OCI-M2 (cell line): Measurements from ENCODE around the gene COL4A2.

Experiments used
- DNase-seq: peaks from one replicate; lab custom pipeline; 2025; ENCODE audit not compliant: unreplicated experiment; lab: John Stamatoyannopoulos, UW

Gene COL4A2

DNA sequence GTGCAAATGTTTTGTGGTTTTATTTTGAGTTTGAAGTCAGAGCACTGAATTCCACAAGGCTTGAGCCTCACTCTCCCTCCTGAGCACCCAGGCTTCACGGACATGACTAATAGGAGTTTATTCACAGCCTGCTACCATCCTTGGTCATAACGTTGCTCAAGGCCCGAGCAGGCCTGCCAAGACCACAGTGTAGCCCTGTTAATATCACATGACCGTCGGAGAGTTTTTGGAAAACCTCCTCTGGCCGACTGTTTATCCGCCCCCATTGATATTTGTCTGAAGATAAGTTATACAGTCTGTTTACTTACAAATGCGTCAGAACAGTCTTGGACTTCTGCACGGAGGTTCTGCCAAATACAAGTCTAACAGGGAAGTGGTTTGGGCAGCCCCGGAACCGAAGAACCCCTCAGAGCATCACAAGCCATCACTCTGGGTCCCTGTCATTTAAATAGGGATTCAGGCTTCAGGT, 89.9 kb downstream of the COL4A2 start:
- DNase-seq = no peak

DNA sequence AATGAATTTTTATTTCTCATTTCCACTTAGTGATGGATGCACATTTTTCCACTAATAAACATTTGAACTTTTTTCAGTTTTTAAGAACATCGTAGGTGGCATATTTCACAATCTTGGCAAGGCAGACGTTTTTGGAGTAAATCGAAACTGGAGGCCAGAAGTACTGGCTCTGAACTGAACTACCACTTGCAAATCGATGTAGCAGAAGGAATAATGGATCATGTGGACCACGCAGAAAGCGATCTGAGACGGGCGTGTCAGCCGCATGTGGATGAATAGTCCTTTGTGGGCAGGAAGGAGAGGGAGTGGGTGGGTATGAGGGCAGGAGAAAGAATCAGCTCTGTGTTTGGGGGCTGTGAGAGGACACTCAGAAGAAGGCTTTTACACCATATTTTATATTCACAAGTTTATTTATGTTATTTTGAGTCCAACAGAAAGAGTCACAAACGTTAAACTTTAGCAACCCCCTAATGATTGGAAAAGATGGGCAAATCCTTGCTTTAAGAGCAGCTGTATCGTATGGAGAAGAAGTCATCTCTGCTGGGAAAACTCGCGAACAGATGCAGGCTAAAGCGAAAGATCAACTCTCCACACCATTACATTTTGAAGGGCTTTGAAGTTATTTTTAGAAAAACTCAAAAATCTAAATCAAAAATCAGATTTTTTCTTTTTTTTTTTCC, 90.5 kb downstream of the COL4A2 start:
- no peak for DNase-seq

DNA sequence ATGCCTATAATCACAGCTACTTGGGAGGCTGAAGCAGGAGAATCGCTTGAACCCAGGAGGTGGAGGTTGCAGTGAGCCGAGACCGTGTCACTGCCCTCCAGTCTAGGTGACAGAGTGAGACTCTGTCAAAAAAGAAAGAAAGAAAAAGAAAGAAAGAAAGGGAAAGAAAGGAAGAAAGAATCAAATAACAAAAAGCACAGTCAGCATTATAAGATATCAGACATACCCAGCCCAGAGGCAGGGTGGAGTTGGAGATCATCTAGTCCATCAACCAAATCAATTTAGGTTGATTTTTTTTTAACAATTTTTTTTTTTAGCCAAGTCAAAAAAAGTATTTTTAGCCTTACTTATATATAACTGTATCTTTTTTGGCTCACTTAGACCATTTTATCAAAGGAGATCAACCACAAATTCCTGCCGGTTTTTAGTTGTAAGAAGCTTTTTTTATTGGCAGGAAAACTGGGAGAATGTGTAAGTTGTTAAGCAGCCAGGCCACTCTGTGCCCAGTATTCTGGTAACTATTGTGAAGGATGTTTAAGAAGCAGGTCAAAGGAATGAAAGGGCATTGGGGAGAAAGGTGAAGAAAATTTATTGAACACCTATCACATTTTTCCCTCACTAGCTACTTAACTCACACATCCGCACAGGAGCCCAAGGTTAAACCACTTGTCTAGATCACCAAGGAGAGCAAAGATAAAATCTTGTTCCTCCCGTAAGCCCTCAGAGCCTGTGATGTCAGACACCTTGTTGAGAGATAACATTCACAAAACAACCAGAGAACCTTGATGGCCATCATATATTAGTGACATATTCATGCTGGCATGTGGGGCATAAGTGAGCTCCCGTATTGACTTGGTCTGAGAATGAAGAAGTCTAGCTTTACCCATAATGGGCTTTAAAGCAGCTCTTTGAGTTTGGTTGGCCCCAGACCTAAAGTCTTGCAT, 91.8 kb downstream of the COL4A2 start:
- DNase-seq = no peak

DNA sequence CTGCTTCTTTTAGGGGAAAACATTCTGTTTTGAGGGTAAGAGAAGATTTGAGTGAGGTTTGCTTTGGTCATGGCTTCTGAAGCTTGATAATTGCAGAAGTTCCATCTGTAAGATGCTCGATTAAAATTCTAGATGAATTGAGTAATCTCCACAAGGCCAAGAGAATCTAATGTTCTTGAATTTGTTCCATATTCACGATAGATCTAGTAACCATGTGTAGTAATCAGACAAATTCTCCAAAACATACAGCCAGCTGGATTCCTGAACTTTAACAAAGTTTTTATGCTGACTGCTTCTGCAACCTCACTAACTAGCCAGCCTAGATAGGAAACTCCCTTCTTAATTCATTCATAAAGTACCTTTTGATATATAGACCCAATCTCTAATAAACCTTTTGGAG, 92.7 kb downstream of the COL4A2 start:
- no peak for DNase-seq

DNA sequence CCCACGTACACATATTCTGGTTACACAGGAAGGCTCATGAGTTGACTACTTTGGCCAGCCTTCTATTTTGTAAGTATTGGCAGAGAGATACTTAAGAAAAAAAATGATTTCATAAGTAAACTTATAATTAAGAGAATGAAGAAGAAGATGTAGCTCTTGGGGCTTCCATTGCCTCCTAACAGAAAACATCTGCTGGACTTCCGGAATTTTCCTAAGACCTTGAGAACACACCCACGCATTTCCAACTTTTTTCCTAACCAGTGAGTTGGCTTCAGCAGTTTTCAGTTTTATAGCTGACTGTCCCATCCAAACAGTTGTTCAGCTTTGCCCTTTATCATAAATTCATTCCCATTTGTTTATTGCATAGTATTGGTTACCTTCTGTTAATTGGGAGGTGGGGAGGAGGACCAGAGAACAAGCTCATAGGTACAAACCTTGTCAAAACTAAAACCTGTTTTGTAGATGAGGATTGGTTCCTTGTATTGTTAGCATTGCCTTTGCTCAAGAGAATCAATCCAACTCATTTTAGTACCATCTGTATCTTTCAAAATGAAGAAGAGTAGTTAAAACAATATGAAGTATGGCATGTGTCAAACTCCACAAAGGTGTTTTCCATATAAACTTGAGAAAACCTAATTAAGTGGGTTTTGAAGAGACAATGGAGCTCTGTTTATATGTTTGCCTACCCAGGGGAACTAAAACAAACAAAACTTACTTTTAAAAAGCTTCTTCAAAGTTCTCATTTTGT, 93.9 kb downstream of the COL4A2 start:
- DNase-seq = no peak

DNA sequence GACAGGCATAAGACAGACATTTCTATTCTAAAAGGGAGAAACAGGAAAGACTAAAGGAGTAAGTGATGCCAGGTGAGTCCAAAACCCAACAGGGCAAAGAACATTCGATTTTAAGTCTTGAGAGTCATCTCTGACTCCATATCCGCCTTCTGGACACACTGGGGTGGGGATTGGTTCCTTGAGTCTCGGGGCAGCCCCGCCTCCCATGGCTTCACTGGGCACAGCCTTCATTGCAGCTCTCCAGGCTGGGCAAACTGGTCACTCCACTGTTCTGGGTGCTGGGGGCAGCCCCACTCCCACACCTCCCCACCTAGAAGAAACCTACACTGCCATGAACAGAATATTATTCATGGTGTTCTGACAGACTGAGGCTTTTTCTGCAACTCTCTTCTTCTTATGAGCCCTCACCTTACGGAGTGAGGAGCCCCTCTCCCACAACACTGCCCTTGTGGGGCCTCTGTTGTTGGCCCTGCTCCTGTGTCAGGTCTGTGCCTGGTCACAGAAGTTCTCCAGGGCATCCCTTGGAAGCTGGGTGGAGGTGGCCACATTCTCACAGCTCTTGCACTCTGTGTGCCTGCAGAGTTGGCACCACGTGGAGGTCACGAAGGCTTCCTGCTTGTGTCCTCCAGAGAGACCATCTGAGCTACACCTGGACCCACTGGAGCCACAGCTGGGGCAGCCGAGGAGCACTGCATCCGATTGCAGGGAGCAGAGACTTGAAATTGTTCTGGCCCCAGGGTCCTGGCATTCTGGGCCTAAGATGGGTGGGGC, 95.4 kb downstream of the COL4A2 start:
- no peak for DNase-seq

DNA sequence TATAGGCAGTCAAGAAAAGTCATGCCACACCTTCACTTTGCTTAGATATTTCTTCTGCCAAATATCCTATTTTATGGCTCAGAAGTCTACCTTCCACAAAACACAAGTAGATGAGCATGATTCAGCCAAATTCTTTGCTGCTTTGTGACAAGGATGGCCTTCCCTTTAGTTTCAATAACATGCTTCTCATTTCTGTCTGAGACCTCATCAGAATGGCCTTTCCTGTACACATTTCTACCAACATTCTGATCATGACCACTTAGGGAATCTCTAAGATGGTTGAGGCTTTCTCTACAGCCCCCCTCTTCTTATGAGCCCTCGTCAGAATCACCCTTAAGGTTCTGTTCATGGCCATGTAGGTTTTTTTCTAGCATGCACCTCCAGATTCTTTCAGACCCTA, 96.2 kb downstream of the COL4A2 start:
- DNase-seq = no peak

DNA sequence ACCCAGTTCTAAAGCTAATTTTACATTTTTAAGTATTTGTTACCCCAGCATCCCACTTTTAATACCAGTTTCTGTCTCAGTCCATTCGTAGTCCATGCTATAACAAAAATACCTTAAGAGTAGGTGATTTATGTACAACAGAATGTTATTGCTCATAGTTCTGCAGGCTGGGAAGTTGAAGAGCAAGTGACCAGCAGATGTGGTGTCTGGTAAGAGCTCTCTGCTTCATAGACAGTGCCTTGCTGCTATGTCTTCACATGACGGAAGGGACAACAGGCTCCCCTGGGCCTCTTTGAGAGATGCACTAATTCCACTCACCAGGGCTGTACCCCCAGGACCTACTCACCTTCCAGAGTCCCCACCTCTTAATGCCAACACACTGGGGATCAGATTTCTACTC, 96.6 kb downstream of the COL4A2 start:
- DNase-seq = no peak

DNA sequence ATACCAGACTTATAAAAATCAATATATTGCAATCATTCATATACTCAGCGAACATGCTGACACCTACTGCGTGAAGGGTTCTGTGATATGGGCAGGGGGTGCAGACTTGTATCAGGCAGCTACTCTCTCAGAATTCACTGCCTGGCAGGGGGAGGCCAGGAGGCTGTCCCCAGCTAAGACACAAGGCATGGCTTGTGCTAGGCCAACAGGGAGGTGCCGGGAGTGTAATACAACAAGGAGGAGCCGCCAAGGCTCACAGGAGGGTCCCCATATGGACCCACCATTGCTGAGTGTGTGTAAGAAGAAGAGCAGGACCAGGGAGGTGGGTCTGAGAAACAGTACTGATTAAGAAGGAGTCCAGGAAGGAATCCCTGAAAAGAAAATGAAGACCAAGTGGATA, 97.2 kb downstream of the COL4A2 start:
- DNase-seq = no peak

DNA sequence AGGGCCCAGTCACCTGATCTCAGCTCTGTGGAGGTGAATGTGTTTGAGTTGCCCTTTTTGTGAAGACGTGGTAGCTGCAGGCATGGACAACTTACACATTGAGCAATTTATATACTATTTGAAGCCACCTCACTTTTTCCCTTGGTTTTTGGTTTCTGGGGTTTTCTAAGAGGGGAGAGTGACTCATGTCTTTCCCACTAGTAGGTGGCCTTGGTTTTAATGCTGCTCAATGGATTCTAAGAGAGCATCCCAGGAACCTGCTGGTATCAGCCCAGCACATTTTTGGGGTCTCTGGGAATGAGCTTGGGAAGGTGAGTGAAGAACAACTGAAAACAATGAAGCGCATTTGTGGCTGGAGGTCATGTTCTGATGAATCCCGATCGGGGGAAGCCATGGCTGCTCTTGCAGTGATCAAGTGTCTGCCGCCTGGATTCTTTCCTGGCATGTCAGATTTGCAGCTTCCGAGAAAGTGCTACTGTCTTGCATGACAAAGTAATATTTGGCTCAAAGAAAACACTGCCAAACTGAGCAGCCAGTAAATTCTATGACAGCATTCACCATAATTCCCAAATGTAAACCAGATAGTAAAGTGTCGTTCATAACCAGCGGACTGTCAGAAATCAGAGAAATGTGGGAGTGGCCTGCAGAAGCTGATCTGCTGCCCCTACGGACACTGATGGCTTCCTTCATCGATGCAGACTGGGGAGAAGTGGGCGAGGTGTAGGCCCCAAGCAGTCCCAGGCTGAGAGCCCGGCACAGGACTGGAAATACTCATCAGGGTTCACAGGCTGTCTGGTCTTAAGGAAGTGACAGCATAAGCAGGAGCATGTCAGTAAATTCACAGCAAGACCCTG, 98.7 kb downstream of the COL4A2 start:
- no peak for DNase-seq

DNA sequence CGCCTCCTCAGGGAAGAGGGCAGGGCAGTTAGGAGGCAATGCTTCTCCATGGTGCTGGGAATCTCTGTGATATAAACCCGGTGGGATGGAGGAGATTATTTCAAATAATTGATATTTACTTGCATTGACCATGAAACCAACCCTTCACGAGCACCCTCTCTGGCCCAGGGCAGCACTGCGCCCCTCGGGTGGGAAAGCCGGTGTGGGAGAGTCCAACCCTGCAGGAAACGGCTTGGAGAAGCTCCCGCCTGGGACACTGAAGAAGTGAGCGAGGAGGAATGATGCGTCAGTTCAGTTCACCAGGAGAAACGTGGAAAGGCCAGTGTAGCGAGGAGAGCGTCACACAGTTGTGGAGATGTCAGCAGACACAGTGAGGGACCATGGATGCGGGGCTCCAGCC, 99.9 kb downstream of the COL4A2 start:
- DNase-seq = no peak

DNA sequence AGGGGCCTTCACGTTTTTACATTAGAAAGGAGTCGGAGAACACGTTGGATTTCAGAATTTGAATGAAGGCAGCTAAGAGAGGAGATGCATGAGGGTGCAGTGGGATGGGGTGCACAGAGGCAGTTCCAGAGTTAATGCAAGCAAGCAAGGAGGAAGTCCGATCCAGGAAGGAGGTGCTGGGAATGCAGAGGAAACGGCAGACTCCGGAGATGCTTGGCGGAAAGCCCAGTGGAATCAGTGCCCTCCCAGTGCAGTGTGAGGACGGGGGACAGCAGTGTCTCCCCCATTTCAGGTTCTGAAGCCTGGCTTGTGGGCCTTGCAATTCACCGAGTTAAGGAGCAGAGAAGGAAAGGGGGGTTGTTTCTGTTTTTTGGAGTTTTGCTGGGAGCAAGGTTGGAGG, 100.4 kb downstream of the COL4A2 start:
- DNase-seq = no peak

DNA sequence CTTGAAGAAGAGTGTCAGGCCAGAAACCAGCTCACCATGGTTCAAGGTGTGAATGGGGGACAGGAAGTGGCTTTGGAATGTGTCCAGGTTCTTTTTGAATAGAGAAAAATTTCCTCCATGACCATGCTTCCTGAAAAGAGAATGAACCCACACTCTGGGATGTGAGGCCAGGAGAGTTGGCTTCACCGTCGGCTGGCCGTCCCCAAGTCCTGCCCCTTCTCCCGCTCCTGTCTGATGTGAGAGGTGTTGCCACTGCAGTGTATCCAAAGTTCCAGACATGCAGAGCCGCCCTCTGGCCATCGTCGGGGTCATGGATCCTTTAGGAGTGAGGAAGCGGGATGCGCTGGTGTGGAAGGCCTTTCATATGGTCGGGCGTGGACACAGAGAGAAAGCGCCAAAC, 101.2 kb downstream of the COL4A2 start:
- no peak for DNase-seq

DNA sequence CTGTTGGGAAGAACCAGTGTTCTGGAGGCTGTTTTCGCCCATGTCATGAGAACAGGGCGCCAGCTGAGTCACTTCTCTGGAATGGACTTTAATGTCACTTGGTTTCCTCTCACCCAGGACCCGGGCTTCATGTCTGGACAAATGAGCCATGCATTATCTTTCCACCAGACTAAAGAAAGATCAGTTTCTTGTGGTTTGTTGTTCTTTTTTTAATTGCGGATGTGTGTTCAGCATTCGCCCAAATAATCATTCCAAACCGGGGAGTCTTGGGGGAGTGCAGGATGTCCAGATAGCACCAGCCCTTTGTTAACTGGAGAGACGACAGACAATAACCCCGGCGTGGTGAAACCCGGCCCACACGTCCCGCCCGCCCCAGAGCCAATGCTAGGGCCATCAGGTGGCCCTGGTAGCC, 102.5 kb downstream of the COL4A2 start:
- no peak for DNase-seq

DNA sequence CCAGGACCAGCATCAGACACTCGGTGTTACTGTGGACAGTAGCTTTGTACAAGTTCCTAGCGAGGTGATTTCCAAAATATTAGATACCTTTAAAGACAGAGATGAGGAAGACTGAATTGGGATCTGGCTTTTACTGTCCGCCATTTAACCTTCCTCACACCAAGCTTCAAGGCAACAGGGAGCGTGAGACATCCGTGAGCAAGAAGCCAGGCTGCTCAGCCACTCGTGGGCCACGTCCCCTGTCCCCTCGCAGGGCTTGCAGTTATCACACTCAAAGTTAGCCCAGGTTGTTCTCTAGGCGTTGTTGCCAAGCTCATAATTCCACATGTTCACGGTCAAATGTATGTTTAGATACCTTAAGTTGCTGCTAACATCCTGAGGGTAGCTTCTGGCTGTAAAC, 102.9 kb downstream of the COL4A2 start:
- no peak for DNase-seq

DNA sequence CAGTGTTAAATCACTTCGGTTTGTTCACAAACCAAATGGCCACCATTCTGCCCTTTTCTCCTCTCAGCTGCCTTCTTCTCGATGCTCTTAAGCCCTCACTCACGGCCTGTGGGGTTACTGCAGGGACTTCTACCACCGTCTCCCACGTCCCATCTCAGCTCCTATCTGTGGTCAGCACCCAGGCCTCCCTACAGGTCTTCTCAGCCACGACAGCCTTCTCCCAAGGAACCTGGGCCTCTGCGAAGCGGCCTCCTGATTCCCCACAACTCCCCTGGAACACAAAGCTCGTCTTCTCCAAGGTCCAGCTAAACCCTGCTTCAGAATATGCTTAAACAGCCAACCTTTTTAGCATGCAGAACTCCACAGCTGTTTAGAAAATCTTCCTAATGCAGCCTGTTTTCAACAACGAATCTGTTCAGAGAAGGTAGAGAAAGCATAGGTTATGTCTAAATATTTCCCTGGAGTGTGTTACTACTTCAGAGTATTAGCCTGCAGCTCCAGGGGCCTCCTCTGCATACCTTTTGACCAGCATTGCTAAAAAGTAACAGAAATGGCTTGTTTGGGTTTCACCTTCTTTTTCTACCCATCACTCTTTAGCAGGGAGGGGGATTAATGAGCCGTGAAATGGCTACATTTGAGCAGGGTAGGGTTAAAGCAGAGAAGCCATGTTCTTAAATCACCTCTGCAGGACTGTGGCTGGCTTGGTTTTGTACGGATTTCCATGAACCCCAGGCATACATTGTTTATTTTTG, 104.0 kb downstream of the COL4A2 start:
- DNase-seq = no peak

DNA sequence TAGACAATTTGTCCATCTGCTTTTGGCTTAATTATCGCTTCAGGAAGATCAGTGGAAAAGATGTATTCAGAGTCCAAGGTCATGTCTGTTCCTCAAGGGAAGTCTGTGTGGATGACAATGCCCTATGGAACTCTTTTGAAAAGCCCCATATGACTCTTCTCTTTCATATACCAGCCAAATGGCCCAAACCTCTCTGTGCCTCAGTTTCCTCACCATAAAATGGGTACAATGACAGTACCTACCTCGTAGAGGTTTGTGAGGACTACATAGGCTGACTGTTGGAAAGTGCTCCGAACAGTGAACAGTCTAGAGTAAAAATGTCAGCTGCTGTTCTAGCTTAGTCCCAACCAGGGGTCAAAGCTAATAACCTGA, 104.6 kb downstream of the COL4A2 start:
- DNase-seq = no peak

DNA sequence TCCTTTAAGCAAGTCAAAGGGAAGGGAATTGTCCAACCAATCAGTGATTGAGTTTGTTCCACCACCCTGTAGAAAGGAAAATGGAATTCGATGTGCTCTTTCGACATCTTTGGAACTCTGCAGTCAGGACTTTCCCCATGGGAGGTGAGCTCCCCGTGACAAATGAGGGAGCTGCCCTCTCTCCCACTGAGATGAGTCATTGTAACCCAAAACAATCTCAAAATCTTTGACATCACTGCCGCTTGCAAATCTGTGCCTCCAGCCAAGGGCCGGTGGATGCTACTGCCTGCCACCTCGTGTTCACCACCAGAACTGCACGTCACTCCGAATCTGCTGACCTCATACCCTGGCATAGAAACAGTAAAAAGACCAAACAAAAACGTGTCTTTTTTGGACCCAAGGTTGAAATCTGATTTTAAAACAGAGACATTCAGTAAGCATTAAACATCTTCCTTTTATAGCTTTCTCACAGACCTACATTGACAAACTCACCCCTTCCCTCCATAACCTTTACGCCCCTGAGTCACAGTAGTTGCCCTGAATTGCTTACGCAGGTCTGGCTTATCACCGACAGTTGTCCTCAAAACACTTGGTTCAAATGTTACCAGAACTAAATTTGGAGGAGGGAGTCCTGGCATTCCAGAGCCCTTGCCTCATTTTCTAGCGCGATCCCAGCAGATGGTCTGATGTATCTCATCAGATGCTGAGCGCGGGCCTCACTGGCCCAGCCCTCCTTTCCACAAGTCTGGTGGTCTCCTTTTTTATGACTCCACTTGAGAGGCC, 105.2 kb downstream of the COL4A2 start:
- DNase-seq = no peak
